ENCODE data around the gene PCDHGA5. TPM values are rescaled to one million over a fixed set of nuclear protein-coding genes. Genes with fewer than 3 reads are reported as not detected.
"Not testable (repeated sequence)": the region's sequence is repeated elsewhere in the genome, so short reads cannot be mapped to it uniquely, and the experiment has no call there.

PCDHGA5 gene
- total RNA-seq, 5 donors from 2014 or later (not counting 1 experiment from before 2014, with no cell fraction given): 0.06 to 0.43 (median 0.41) TPM; not detected in 2

GRCh38 chr5:141389153-141390042, 25.4 kb downstream of the PCDHGA5 start:
- DNase-seq (no peak), ATAC-seq (replicated peaks in 1 of 4) (no peak)
- H3K4me1 Mint-ChIP-seq: no peaks in the 10 kb centered on the region
- Histone ChIP-seq H3K4me1 (ENCODE audit: control insufficient read depth in 1 of 2, extremely low read depth in 1 of 2, insufficient read depth in 2 of 2, low read length in 2 of 2) (no peaks in the 10 kb centered on the region), H3K27ac (ENCODE audit: low read length) (no peak overlapping the region), H3K27me3 (replicated peaks in 1 of 2; ENCODE audit: control insufficient read depth in 2 of 2, extremely low read depth in 1 of 2, insufficient read depth in 2 of 2, low read length in 1 of 2) (peaks cover 22 to 50% of the 10 kb centered on the region in 2 experiments), H3K4me3 (ENCODE audit: control insufficient read depth in 1 of 2, extremely low read depth in 1 of 2, low read length in 1 of 2) (peak overlapping the region in 1 of 2 donors; percentile 32), H3K36me3 (ENCODE audit: control insufficient read depth in 2 of 2, extremely low read depth in 1 of 2, insufficient read depth in 1 of 2, low read length in 1 of 2) (no peaks in the 10 kb centered on the region), H3K9me3 (peaks cover 13% of the 10 kb centered on the region)
- peaks cover 72 to 80% of the 10 kb centered on the region in 2 donors for H3K27me3 Mint-ChIP-seq
- POLR2A ChIA-PET: no interaction called here
- WGBS (ENCODE audit: insufficient coverage): 57% methylated on average over 77 of the region's 77 CpGs
- H3K36me3 Mint-ChIP-seq: peaks cover 16% of the 10 kb centered on the region
- peak overlapping the region in 1 of 3 donors; percentile 27 for H3K4me3 Mint-ChIP-seq
- H3K9me3 Mint-ChIP-seq: peaks cover 13 to 53% (median 33%) of the 10 kb centered on the region in 3 donors
- no peak overlapping the region for H3K27ac Mint-ChIP-seq
- CTCF ChIA-PET: interaction anchor here in 1 of 2 donors (0.5 kb wide), 1 partner anchor 59 kb away, joined by 3 read pairs; the partner anchor contains the start of gene PCDHGA1

GRCh38 chr5:141392429-141393198, 28.7 kb downstream of the PCDHGA5 start, which contains the start of gene PCDHGA8:
Gene PCDHGA8 (plus strand): TSS chr5:141392633. CDS start chr5:141392814, 181 bp downstream.
- ChIA-PET POLR2A (interaction anchor here (0.6 to 0.7 kb wide), 2 partner anchors 62 to 574 kb away, joined by 3 to 9 read pairs; no protein-coding TSS in a partner anchor), CTCF (no interaction called here)
- DNase-seq (no peak), ATAC-seq (replicated peaks in 1 of 4) (no peak)
- Mint-ChIP-seq H3K4me1 (no peaks in the 10 kb centered on the region), H3K27me3 (peaks cover 61 to 76% of the 10 kb centered on the region in 2 donors), H3K27ac (peak within 1 kb of the TSS in 1 of 2 donors; percentile 46), H3K36me3 (peaks cover 9% of the 10 kb centered on the region), H3K9me3 (peaks cover 13 to 39% (median 26%) of the 10 kb centered on the region in 3 donors), H3K4me3 (peak within 1 kb of the TSS in 2 of 3 donors; percentile 21 to 27)
- Histone ChIP-seq H3K4me1 (ENCODE audit: control insufficient read depth in 1 of 2, extremely low read depth in 1 of 2, insufficient read depth in 2 of 2, low read length in 2 of 2) (peaks cover 0 to under 1% of the 10 kb centered on the region in 2 experiments), H3K27ac (ENCODE audit: low read length) (no peak within 1 kb of the TSS), H3K4me3 (ENCODE audit: control insufficient read depth in 1 of 2, extremely low read depth in 1 of 2, low read length in 1 of 2) (peak within 1 kb of the TSS in 1 of 2 donors; percentile 25), H3K27me3 (replicated peaks in 1 of 2; ENCODE audit: control insufficient read depth in 2 of 2, extremely low read depth in 1 of 2, insufficient read depth in 2 of 2, low read length in 1 of 2) (peaks cover 29 to 51% of the 10 kb centered on the region in 2 experiments), H3K36me3 (ENCODE audit: control insufficient read depth in 2 of 2, extremely low read depth in 1 of 2, insufficient read depth in 1 of 2, low read length in 1 of 2) (no peaks in the 10 kb centered on the region), H3K9me3 (peaks cover 7% of the 10 kb centered on the region)
- 39% methylated on average over 30 of the region's 38 CpGs for WGBS (ENCODE audit: insufficient coverage)

GRCh38 chr5:141393267-141393666, 29.3 kb downstream of the PCDHGA5 start:
- peaks cover 13 to 37% (median 25%) of the 10 kb centered on the region in 3 donors for H3K9me3 Mint-ChIP-seq
- peaks cover 28 to 53% of the 10 kb centered on the region in 2 experiments for H3K27me3 ChIP-seq (replicated peaks in 1 of 2; ENCODE audit: control insufficient read depth in 2 of 2, extremely low read depth in 1 of 2, insufficient read depth in 2 of 2, low read length in 1 of 2)

GRCh38 chr5:141394401-141395187, 30.6 kb downstream of the PCDHGA5 start:
- H3K36me3 Mint-ChIP-seq; H3K9me3 ChIP-seq; H3K4me3 Mint-ChIP-seq; H3K4me1 ChIP-seq (ENCODE audit: control insufficient read depth in 1 of 2, extremely low read depth in 1 of 2, insufficient read depth in 2 of 2, low read length in 2 of 2); H3K36me3 ChIP-seq (ENCODE audit: control insufficient read depth in 2 of 2, extremely low read depth in 1 of 2, insufficient read depth in 1 of 2, low read length in 1 of 2); H3K27ac Mint-ChIP-seq; H3K4me3 ChIP-seq (ENCODE audit: control insufficient read depth in 1 of 2, extremely low read depth in 1 of 2, low read length in 1 of 2); POLR2A ChIA-PET; DNase-seq; H3K4me1 Mint-ChIP-seq; ATAC-seq (replicated peaks in 1 of 4); H3K27ac ChIP-seq (ENCODE audit: low read length): not testable (repeated sequence)
- 45% methylated on average over 17 of the region's 53 CpGs for WGBS (ENCODE audit: insufficient coverage)
- peaks cover 33 to 51% of the 10 kb centered on the region in 2 experiments for H3K27me3 ChIP-seq (replicated peaks in 1 of 2; ENCODE audit: control insufficient read depth in 2 of 2, extremely low read depth in 1 of 2, insufficient read depth in 2 of 2, low read length in 1 of 2)
- CTCF ChIA-PET: interaction anchor here in 1 of 2 donors (0.7 kb wide), 1 partner anchor 18 kb away, joined by 3 read pairs; the partner anchor contains the start of gene PCDHGA10
- peaks cover 9 to 36% (median 26%) of the 10 kb centered on the region in 3 donors for H3K9me3 Mint-ChIP-seq
- peaks cover 58 to 75% of the 10 kb centered on the region in 2 donors for H3K27me3 Mint-ChIP-seq

More at GRCh38 chr5:141393267-141393666, 29.3 kb downstream of the PCDHGA5 start:
- no peak overlapping the region for H3K27ac Mint-ChIP-seq
- CTCF ChIA-PET: no interaction called here
- WGBS (ENCODE audit: insufficient coverage): 51% methylated on average over 14 of the region's 21 CpGs
- DNase-seq (no peak), ATAC-seq (replicated peaks in 1 of 4) (no peak)
- POLR2A ChIA-PET: interaction anchor here in 1 of 2 donors (0.6 kb wide), 1 partner anchor 63 kb away, joined by 9 read pairs; no protein-coding TSS in a partner anchor
- Histone ChIP-seq H3K36me3 (ENCODE audit: control insufficient read depth in 2 of 2, extremely low read depth in 1 of 2, insufficient read depth in 1 of 2, low read length in 1 of 2) (no peaks in the 10 kb centered on the region), H3K9me3 (peaks cover 6% of the 10 kb centered on the region), H3K4me1 (ENCODE audit: control insufficient read depth in 1 of 2, extremely low read depth in 1 of 2, insufficient read depth in 2 of 2, low read length in 2 of 2) (peaks cover 0 to 3% of the 10 kb centered on the region in 2 experiments), H3K4me3 (ENCODE audit: control insufficient read depth in 1 of 2, extremely low read depth in 1 of 2, low read length in 1 of 2) (no peak overlapping the region), H3K27ac (ENCODE audit: low read length) (no peak overlapping the region)
- H3K4me1 Mint-ChIP-seq: no peaks in the 10 kb centered on the region
- H3K36me3 Mint-ChIP-seq: peaks cover 9% of the 10 kb centered on the region
- peaks cover 61 to 75% of the 10 kb centered on the region in 2 donors for H3K27me3 Mint-ChIP-seq
- no peak overlapping the region for H3K4me3 Mint-ChIP-seq

- H3K27ac ChIP-seq (ENCODE audit: low read length); H3K4me1 Mint-ChIP-seq; H3K36me3 Mint-ChIP-seq; H3K4me1 ChIP-seq (ENCODE audit: control insufficient read depth in 1 of 2, extremely low read depth in 1 of 2, insufficient read depth in 2 of 2, low read length in 2 of 2); H3K27ac Mint-ChIP-seq; H3K36me3 ChIP-seq (ENCODE audit: control insufficient read depth in 2 of 2, extremely low read depth in 1 of 2, insufficient read depth in 1 of 2, low read length in 1 of 2): not testable (repeated sequence)
- DNase-seq (peak in 11 of 35 experiments; percentile 18 to 38 (median 25)), ATAC-seq (replicated peaks in 1 of 4) (peak; percentile 76 to 84 (median 80))
- 22% methylated on average over 11 of the region's 43 CpGs for WGBS (ENCODE audit: insufficient coverage)
- ChIA-PET CTCF (interaction anchor here in 1 of 2 donors (1.1 to 2.1 kb wide), 5 partner anchors 15 to 169 kb away, joined by 3 to 8 read pairs (median 5); partner anchors contain the start of genes PCDHGA10 and TAF7), POLR2A (interaction anchor here in 1 of 2 donors (0.6 kb wide), 1 partner anchor 164 kb away, joined by 3 read pairs; no protein-coding TSS in a partner anchor)
- Histone ChIP-seq H3K9me3 (peaks cover 12% of the 10 kb centered on the region), H3K4me3 (ENCODE audit: control insufficient read depth in 1 of 2, extremely low read depth in 1 of 2, low read length in 1 of 2) (peak within 1 kb of the TSS in 1 of 2 donors; percentile 38), H3K27me3 (replicated peaks in 1 of 2; ENCODE audit: control insufficient read depth in 2 of 2, extremely low read depth in 1 of 2, insufficient read depth in 2 of 2, low read length in 1 of 2) (peaks cover 22 to 53% of the 10 kb centered on the region in 2 experiments)
- Mint-ChIP-seq H3K4me3 (peak within 1 kb of the TSS; percentile 24 to 40 (median 39)), H3K9me3 (peaks cover 11 to 29% (median 20%) of the 10 kb centered on the region in 3 donors), H3K27me3 (peaks cover 53 to 74% of the 10 kb centered on the region in 2 donors)
Observed at GRCh38 chr5:141397756-141398551, 34.0 kb downstream of the PCDHGA5 start, which contains the start of gene PCDHGB5. Gene PCDHGB5 (plus strand): TSS chr5:141397947. CDS start chr5:141398128, 181 bp downstream.
